Measurements from ENCODE around the gene RBFOX1.

RBFOX1 gene

DNA sequence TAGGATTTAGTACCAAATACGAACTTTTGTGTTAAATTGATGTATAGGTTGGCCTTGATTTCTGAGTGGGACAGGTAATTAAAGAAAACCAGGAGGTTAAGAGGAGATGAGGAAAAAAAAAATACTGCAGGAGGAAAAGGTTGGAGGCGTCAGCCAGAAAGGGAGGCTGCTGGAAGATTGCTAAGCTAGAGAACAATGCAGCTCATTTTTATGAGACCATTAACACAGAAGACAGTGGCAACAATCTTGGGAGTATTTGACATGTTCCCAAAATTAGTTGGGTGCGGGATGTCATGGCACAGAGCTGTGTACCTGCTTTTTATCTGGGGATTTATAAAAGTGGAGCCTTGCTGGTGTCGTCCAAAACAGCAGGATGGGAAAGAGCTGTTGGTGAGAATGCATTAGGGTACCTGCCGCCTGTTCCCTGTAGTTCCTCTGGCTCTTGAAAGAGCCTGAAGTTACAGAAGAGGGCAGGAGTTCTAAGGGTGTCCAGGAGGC lies 229.3 kb downstream of the RBFOX1 start:
- TF ChIP-seq Cebpa-rat (IDR thresholded peaks at IDR 0.05): no peak
- Histone ChIP-seq H4K20me1 (no peaks in the 10 kb centered on the region), H3K36me3 (no peaks in the 10 kb centered on the region)

DNA sequence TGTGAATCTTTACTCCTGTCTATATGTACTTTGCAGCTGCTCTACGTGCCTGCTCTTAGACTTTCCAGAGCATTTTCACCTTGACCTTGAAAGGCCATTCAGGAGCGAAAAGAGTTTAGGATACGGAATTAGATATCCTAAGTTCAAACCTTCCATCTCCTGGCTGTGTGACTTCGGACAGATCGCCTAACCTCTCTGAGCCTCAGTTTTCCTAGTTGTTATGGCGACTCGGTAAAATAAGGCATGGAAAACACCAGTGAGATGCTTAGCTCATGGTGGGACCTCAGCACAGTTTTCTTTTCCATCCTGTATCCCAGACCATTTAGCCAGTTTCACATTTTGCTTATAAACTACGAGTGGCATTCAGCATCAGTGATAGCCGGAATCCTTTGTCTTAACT lies 233.7 kb downstream of the RBFOX1 start:
- no peak overlapping the region for H3K4me3 ChIP-seq
- no peaks in the 10 kb centered on the region; the same call in 1 of the 2 replicates for H3K27me3 ChIP-seq
- no peak overlapping the region for H3K27ac ChIP-seq
- no peaks in the 10 kb centered on the region for H4K20me1 ChIP-seq
- no peak for TF ChIP-seq Cebpa-rat (IDR thresholded peaks at IDR 0.05)
- H3K9ac ChIP-seq: no peak overlapping the region
- H3K4me2 ChIP-seq: no peak overlapping the region
- no peaks in the 10 kb centered on the region for H3K4me1 ChIP-seq
- H3K36me3 ChIP-seq: no peaks in the 10 kb centered on the region
- no peaks in the 10 kb centered on the region for H3K9me3 ChIP-seq

More for the DNA sequence above, 229.3 kb downstream of the RBFOX1 start:
- no peak overlapping the region for H3K27ac ChIP-seq
- H3K9me3 ChIP-seq: no peaks in the 10 kb centered on the region
- H3K9ac ChIP-seq: no peak overlapping the region
- H3K4me3 ChIP-seq: no peak overlapping the region
- no peaks in the 10 kb centered on the region for H3K4me1 ChIP-seq
- H3K27me3 ChIP-seq: no peaks in the 10 kb centered on the region; the same call in 1 of the 2 replicates
- no peak overlapping the region for H3K4me2 ChIP-seq

DNA sequence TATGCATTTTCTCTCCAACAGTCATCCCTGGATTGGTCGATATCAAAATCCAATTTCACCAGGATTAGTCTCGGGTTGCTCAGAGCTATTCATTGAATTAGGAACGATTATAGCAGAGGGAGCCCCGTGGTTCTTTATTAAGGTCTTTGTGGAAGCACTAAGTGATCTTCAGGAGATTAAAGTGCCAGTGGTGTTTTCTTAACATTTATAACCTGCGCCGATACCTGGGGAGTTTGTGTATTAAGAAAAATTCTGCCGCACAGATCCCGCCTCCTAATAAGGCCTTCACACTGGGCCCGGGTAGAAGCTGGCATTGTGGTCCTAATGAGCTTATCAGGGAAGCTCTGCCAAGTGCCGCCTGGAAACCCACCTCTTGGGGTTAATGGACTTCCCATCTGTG lies 238.7 kb downstream of the RBFOX1 start:
- Histone ChIP-seq H3K36me3 (no peaks in the 10 kb centered on the region), H3K9ac (no peak overlapping the region), H3K4me2 (no peak overlapping the region), H3K9me3 (no peaks in the 10 kb centered on the region), H3K4me1 (no peaks in the 10 kb centered on the region), H4K20me1 (no peaks in the 10 kb centered on the region), H3K27ac (no peak overlapping the region), H3K4me3 (no peak overlapping the region), H3K27me3 (no peaks in the 10 kb centered on the region)
- no peak for TF ChIP-seq Cebpa-rat (IDR thresholded peaks at IDR 0.05)

DNA sequence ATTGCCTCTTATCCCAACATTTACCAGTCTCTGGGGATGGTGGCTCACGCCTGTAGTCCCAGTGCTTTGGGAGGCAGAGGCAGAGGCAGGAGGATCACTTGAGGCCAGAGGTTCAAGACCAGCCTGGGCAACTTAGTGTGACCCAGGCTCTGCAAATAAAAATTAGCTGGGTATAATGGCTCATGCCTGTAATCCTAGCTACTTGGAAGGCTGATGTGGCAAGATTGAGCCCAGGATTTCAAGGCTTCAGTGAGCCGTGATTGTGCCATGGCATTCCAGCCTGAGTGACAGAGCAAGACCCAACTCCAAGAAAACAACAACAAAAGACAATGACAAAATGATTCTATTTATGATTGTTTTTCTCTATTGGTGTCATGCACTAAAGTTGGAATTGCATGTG lies 244.9 kb downstream of the RBFOX1 start:
- Histone ChIP-seq H3K4me2 (no peak overlapping the region), H3K9me3 (no peaks in the 10 kb centered on the region), H3K36me3 (no peaks in the 10 kb centered on the region), H3K4me3 (no peak overlapping the region), H3K27me3 (no peaks in the 10 kb centered on the region), H3K9ac (no peak overlapping the region), H3K27ac (no peak overlapping the region), H4K20me1 (no peaks in the 10 kb centered on the region), H3K4me1 (no peaks in the 10 kb centered on the region)
- TF ChIP-seq Cebpa-rat (IDR thresholded peaks at IDR 0.05): no peak

DNA sequence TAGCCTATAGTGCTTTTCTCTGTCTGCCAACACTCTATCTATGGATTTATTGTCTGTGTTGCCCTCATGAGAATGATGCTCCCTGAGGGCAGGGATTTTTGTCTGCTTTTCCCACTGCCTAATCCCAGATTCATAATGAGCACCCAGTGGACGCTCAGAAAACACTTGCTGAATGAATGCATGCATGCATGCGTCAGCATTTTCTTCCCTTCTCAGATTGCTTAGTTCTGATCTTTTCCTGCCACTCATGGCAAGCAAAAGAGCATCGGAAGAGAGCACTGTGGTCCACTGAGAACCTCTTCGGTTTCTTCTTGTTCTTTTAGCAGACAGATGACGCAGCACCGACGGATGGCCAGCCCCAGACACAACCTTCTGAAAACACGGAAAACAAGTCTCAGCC lies 246.8 kb downstream of the RBFOX1 start:
- H3K9me3 ChIP-seq: no peaks in the 10 kb centered on the region
- H3K4me1 ChIP-seq: no peaks in the 10 kb centered on the region
- no peaks in the 10 kb centered on the region for H3K36me3 ChIP-seq
- H3K4me2 ChIP-seq: no peak overlapping the region
- H4K20me1 ChIP-seq: no peaks in the 10 kb centered on the region
- H3K27ac ChIP-seq: no peak overlapping the region
- no peaks in the 10 kb centered on the region for H3K27me3 ChIP-seq
- TF ChIP-seq Cebpa-rat (IDR thresholded peaks at IDR 0.05): no peak
- no peak overlapping the region for H3K9ac ChIP-seq
- H3K4me3 ChIP-seq: no peak overlapping the region

DNA sequence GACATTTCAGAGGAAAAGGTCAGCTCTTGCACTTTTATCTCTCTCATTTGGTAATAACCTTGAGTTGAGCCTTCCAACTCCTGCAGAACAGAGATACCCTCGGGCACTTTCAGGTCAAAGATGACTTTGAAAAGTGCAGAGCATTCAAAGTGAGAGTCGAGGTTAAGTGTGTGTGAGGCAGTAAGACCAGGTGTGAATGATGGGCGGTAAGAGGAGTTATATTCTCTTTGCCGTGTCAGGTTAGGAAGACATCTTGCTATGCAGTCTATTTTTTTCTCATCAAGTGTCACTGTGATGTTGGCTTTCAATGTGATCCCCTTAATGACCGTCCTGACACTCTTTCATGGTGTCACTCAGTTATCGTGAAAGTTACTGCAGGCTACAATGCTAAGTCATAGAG lies 248.5 kb downstream of the RBFOX1 start:
- Histone ChIP-seq H3K4me3 (no peak overlapping the region), H3K36me3 (no peaks in the 10 kb centered on the region), H3K9me3 (no peaks in the 10 kb centered on the region), H3K27me3 (no peaks in the 10 kb centered on the region), H3K4me1 (no peaks in the 10 kb centered on the region), H4K20me1 (no peaks in the 10 kb centered on the region), H3K4me2 (no peak overlapping the region), H3K27ac (no peak overlapping the region), H3K9ac (no peak overlapping the region)
- no peak for TF ChIP-seq Cebpa-rat (IDR thresholded peaks at IDR 0.05)

DNA sequence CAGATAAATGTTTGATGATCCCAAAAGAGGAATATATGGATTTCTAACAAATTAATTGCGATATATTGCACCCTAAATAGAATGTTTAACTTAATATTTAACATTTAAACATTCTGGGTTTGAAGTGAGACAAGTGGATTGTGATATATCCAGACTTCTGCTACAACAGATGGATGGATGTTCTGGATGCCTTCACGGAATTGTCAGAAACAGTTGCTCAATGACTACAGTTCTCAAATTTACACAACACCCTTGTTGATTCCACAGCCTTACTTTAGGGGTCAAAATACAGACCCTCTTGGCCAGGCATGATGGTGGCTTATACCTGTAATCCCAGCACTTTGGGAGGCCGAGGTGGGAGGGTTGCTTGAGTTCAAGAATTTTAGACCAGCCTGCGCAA lies 250.8 kb downstream of the RBFOX1 start:
- Histone ChIP-seq H3K4me3 (no peak overlapping the region), H4K20me1 (no peaks in the 10 kb centered on the region), H3K27ac (no peak overlapping the region), H3K36me3 (no peaks in the 10 kb centered on the region), H3K4me2 (no peak overlapping the region), H3K27me3 (no peaks in the 10 kb centered on the region), H3K9ac (no peak overlapping the region), H3K9me3 (no peaks in the 10 kb centered on the region), H3K4me1 (no peaks in the 10 kb centered on the region)
- TF ChIP-seq Cebpa-rat (IDR thresholded peaks at IDR 0.05): no peak

DNA sequence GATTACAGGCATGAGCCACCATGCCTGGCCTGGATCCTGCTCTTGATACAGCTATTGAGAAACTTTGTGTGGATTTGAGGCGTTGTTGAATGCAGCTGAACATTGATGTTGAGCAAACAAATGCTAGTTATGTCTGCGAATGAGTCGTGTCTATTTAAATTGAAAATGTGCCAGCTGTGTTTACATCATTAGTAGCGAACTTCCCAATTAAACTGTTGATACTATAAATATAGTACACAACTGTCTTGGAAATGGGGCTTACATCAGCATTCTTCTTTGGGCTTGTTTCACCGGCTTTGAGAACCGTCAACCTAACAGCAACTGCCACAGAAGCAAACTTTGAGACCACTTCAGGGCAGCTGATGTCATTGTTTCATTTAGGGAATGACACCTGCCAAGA lies 251.9 kb downstream of the RBFOX1 start:
- Histone ChIP-seq H4K20me1 (no peaks in the 10 kb centered on the region), H3K9me3 (no peaks in the 10 kb centered on the region), H3K4me2 (no peak overlapping the region), H3K4me1 (no peaks in the 10 kb centered on the region), H3K4me3 (no peak overlapping the region), H3K36me3 (no peaks in the 10 kb centered on the region), H3K27me3 (no peaks in the 10 kb centered on the region), H3K9ac (no peak overlapping the region), H3K27ac (no peak overlapping the region)
- TF ChIP-seq Cebpa-rat (IDR thresholded peaks at IDR 0.05): no peak

DNA sequence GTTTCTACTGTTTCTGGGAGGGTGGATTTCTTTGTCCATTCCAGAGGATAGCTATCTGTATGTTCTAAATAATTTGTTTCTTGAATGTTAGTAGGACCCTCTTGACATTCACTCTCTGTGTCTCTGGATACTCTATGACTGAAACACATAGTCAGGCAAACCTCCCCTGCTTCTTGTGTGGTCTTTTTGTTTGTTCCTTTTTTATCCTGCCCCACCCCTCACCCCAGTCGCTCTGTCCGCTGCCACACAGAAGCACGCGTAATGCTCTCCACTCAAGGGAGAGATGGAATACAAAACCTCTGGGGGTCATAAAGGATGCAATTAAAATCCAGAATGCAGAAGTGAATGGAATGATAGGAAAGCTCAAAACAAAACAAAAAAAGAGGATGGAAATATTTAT lies 253.1 kb downstream of the RBFOX1 start:
- Histone ChIP-seq H4K20me1 (no peaks in the 10 kb centered on the region), H3K36me3 (no peaks in the 10 kb centered on the region)
- TF ChIP-seq Cebpa-rat (IDR thresholded peaks at IDR 0.05): no peak

DNA sequence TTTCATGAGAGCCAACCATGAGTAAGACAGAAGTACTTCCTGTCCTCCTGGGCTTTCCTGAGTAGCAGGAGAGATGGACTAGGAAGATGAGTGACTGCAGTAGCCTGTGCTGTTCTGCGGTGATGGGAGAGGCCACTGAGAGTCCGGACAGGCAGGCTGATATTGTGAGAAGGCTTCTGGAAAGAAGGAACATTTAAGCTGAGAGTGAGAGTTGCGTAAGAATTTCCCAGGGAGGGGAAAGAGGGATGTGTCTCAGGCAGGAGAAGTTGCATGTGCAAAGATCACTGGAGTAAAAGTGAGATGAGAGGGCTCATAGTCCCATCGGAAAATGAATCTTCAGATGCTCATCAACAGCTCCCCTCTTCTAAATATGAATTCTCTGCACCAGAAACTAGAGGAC lies 258.3 kb downstream of the RBFOX1 start:
- no peaks in the 10 kb centered on the region for H3K36me3 ChIP-seq
- 0 out of 2 replicates have a peak, but pooled peaks have one; percentile 57 for TF ChIP-seq Cebpa-rat (IDR thresholded peaks at IDR 0.05)
- H3K27ac ChIP-seq: no peak overlapping the region
- H3K27me3 ChIP-seq: no peaks in the 10 kb centered on the region
- H3K4me2 ChIP-seq: no peak overlapping the region
- no peaks in the 10 kb centered on the region for H3K4me1 ChIP-seq
- H3K9me3 ChIP-seq: no peaks in the 10 kb centered on the region
- no peak overlapping the region for H3K9ac ChIP-seq
- no peaks in the 10 kb centered on the region for H4K20me1 ChIP-seq
- H3K4me3 ChIP-seq: no peak overlapping the region

More for the DNA sequence above, 253.1 kb downstream of the RBFOX1 start:
- no peak overlapping the region for H3K27ac ChIP-seq
- no peak overlapping the region for H3K9ac ChIP-seq
- no peaks in the 10 kb centered on the region for H3K27me3 ChIP-seq
- no peaks in the 10 kb centered on the region for H3K9me3 ChIP-seq
- no peak overlapping the region for H3K4me2 ChIP-seq
- H3K4me3 ChIP-seq: no peak overlapping the region
- no peaks in the 10 kb centered on the region for H3K4me1 ChIP-seq

DNA sequence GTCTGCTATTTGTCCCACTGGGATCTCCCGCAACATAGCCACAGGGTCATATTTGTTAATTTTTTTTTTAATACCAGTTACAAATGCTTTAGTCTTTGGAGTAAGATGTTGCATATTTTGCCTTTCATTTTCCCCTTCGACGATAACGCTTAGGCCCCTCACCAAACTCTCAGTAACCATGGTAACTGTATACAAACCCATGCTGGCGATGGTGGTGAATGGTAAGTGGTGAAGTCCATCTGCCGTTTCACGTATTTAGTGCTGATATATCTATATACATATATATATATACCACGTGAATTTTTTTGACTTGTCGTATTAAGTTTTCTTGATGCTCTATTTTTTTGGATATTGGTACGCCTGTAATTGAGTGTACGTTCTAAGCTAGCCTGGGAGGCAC lies 263.7 kb downstream of the RBFOX1 start:
- no peaks in the 10 kb centered on the region for H3K4me1 ChIP-seq
- no peaks in the 10 kb centered on the region for H4K20me1 ChIP-seq
- TF ChIP-seq Cebpa-rat (IDR thresholded peaks at IDR 0.05): no peak
- no peak overlapping the region for H3K4me3 ChIP-seq
- no peaks in the 10 kb centered on the region for H3K9me3 ChIP-seq
- no peaks in the 10 kb centered on the region for H3K27me3 ChIP-seq
- no peak overlapping the region for H3K4me2 ChIP-seq
- H3K27ac ChIP-seq: no peak overlapping the region
- H3K36me3 ChIP-seq: no peaks in the 10 kb centered on the region
- H3K9ac ChIP-seq: no peak overlapping the region
